Urinary bladder (tissue), 4 donors: ENCODE measurements around the gene MLN. TPM values are rescaled to one million over a fixed set of nuclear protein-coding genes. Genes with fewer than 3 reads are reported as not detected.

Source experiments
- DNase-seq: peaks from one replicate; pipeline ENCODE4 v3.0.0-alpha.2; 2015; ENCODE audit errors: extremely low spot score
- H3K27ac ChIP-seq: one replicate; pipeline ENCODE4 v1.5.1; 2013; ENCODE audit warnings: low read depth, mild to moderate bottlenecking, moderate library complexity
- H3K36me3 ChIP-seq: one replicate; pipeline ENCODE4 v1.6.1; 2013; ENCODE audit warnings: mild to moderate bottlenecking, moderate library complexity; ENCODE audit not compliant: insufficient read depth
- H3K4me1 ChIP-seq: one replicate; pipeline ENCODE4 v1.6.1; 2013; ENCODE audit warnings: mild to moderate bottlenecking, moderate library complexity; ENCODE audit not compliant: insufficient read depth
- H3K4me3 ChIP-seq: one replicate; pipeline ENCODE4 v1.5.1; 2013; ENCODE audit warnings: low read depth, low read length
- WGBS: extraction: QIAGEN DNeasy Blood & Tissue Kit; methylation state at CpG from one replicate; pipeline ENCODE4 v1.1.7; 2013; 5-methylcytosine and 5-hydroxymethylcytosine counted together
- polyA plus RNA-seq: library from polyadenylated mRNA; stranded (reverse); fragments of 200-250 nt; gene quantifications from one replicate; pipeline ENCODE4 v1.2.3, GENCODE V29; 2013
- total RNA-seq: library from RNA; depleted of rRNA; stranded (reverse); fragments of >200 nt; gene quantifications from one replicate; pipeline ENCODE4 v1.2.3, GENCODE V29; 2014
- donor health status: healthy with polysubstance abuse.
- donor health status: healthy.

MLN gene
- total and polyA plus RNA-seq, 2 donors: not detected

- Histone ChIP-seq H3K4me1 (no peaks in the 10 kb centered on the region), H3K36me3 (no peaks in the 10 kb centered on the region), H3K27ac (no peak overlapping the region), H3K4me3 (no peak overlapping the region)
- 91% methylated on average over 7 of the region's 7 CpGs for WGBS
- DNase-seq: no peak
Measured at GRCh38 chr6:33749401-33749800, 54.4 kb downstream of the MLN start.

- 86% methylated on average over 4 of the region's 4 CpGs for WGBS
- no peaks in the 10 kb centered on the region for H3K36me3 ChIP-seq
- H3K4me1 ChIP-seq: no peaks in the 10 kb centered on the region
- no peak overlapping the region for H3K27ac ChIP-seq
- H3K4me3 ChIP-seq: no peak overlapping the region
- DNase-seq: no peak
Measured at GRCh38 chr6:33748841-33749240, 55.0 kb downstream of the MLN start.

- no peak for DNase-seq
- Histone ChIP-seq H3K4me1 (no peaks in the 10 kb centered on the region), H3K27ac (no peak overlapping the region), H3K36me3 (no peaks in the 10 kb centered on the region), H3K4me3 (no peak overlapping the region)
- WGBS: 96% methylated on average over 5 of the region's 5 CpGs
Measured at GRCh38 chr6:33747823-33748222, 56.0 kb downstream of the MLN start.

- WGBS: 38% methylated on average over 10 of the region's 10 CpGs
- no peaks in the 10 kb centered on the region for H3K36me3 ChIP-seq
- no peak within 1 kb of the TSS for H3K4me3 ChIP-seq
- DNase-seq: no peak
- no peak within 1 kb of the TSS for H3K27ac ChIP-seq
- H3K4me1 ChIP-seq: no peaks in the 10 kb centered on the region
Measured at GRCh38 chr6:33746651-33747100, 57.1 kb downstream of the MLN start, which contains the start of gene IP6K3. IP6K3 (minus strand) TSS chr6:33746905; CDS start chr6:33735476, 11,429 bp downstream.

- Histone ChIP-seq H3K4me1 (no peaks in the 10 kb centered on the region), H3K36me3 (no peaks in the 10 kb centered on the region), H3K4me3 (no peak overlapping the region), H3K27ac (no peak overlapping the region)
- WGBS: 32% methylated on average over 14 of the region's 14 CpGs
- no peak for DNase-seq
Measured at GRCh38 chr6:33746036-33746600, 57.7 kb downstream of the MLN start.

GRCh38 chr6:33745548-33745947 lies 58.3 kb downstream of the MLN start:
- no peak overlapping the region for H3K4me3 ChIP-seq
- no peaks in the 10 kb centered on the region for H3K36me3 ChIP-seq
- H3K27ac ChIP-seq: no peak overlapping the region
- 73% methylated on average over 7 of the region's 7 CpGs for WGBS
- no peak for DNase-seq
- no peaks in the 10 kb centered on the region for H3K4me1 ChIP-seq

GRCh38 chr6:33744895-33745546 lies 58.8 kb downstream of the MLN start:
- H3K27ac ChIP-seq: no peak overlapping the region
- no peaks in the 10 kb centered on the region for H3K36me3 ChIP-seq
- H3K4me1 ChIP-seq: no peaks in the 10 kb centered on the region
- no peak for DNase-seq
- 61% methylated on average over 13 of the region's 13 CpGs for WGBS
- H3K4me3 ChIP-seq: no peak overlapping the region

Other genes starting within 250 kb of the MLN start
- 8.8 TPM for gene BAK1, start 223.7 kb downstream of the MLN start, total RNA-seq
- 18.7 TPM for gene BAK1, start 223.7 kb downstream of the MLN start, polyA plus RNA-seq
- gene ITPR3, start 182.7 kb downstream of the MLN start, total RNA-seq: 8.2 TPM
- 11.0 TPM for gene ITPR3, start 182.7 kb downstream of the MLN start, polyA plus RNA-seq
- 14.4 TPM for gene UQCC2, start 92.3 kb downstream of the MLN start, total RNA-seq
- 43.7 TPM for gene UQCC2, start 92.3 kb downstream of the MLN start, polyA plus RNA-seq
- gene IP6K3, start 57.1 kb downstream of the MLN start, total RNA-seq: 0.95 TPM
- gene IP6K3, start 57.1 kb downstream of the MLN start, polyA plus RNA-seq: 2.4 TPM
- gene LEMD2, start 14.9 kb downstream of the MLN start, total RNA-seq: 33.6 TPM
- gene LEMD2, start 14.9 kb downstream of the MLN start, polyA plus RNA-seq: 41.7 TPM